ENCODE results near the gene GPS1. TPM values are rescaled to one million over a fixed set of nuclear protein-coding genes. Genes with fewer than 3 reads are reported as not detected.

Gene GPS1
- total and polyA plus RNA-seq, 2 donors (not counting 1 experiment from before 2014, with no cell fraction given) = 80.5 to 124 TPM

DNA sequence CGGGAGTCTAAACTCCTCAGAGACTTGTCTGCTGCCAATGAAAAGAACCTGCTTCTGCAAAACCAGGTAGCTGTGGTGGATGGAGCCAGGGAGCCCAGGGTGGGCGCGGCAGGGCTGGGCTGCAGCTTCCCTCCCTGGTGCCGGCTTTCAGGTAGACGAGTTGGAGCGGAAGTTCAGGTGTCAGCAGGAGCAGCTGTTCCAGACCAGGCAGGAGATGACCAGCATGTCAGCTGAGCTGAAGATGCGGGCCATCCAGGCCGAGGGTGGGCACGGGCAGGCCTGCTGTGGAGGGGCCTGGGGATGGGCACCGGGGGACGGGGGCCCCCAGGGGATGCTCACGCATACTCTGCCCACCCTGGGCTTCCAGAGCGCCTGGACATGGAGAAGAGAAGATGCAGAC lies 23.5 kb upstream of the GPS1 start:
- H3K9me3 ChIP-seq (ENCODE audit: control extremely low read depth in 1 of 3, control insufficient read depth in 2 of 3, insufficient read depth in 1 of 3, low read length in 2 of 3) = peaks cover 0 to 10% (median 0%) of the 10 kb centered on the region in 3 donors
- intact Hi-C loops (cut with micrococcal nuclease) = no loop called here
- TF ChIP-seq, protein P1, sequence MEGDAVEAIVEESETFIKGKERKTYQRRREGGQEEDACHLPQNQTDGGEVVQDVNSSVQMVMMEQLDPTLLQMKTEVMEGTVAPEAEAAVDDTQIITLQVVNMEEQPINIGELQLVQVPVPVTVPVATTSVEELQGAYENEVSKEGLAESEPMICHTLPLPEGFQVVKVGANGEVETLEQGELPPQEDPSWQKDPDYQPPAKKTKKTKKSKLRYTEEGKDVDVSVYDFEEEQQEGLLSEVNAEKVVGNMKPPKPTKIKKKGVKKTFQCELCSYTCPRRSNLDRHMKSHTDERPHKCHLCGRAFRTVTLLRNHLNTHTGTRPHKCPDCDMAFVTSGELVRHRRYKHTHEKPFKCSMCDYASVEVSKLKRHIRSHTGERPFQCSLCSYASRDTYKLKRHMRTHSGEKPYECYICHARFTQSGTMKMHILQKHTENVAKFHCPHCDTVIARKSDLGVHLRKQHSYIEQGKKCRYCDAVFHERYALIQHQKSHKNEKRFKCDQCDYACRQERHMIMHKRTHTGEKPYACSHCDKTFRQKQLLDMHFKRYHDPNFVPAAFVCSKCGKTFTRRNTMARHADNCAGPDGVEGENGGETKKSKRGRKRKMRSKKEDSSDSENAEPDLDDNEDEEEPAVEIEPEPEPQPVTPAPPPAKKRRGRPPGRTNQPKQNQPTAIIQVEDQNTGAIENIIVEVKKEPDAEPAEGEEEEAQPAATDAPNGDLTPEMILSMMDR (IDR thresholded peaks at IDR 0.05) = no peak
- no peak for TF ChIP-seq EZH2 (IDR thresholded peaks at IDR 0.05; ENCODE audit: borderline replicate concordance, insufficient read depth, low read depth, low read length, poor library complexity, severe bottlenecking)
- H3K79me2 ChIP-seq (ENCODE audit: control insufficient read depth, insufficient read depth, low read length) = peaks cover 13% of the 10 kb centered on the region
- no peak overlapping the region for H2AFZ ChIP-seq (ENCODE audit: insufficient read depth, low read depth, low read length, poor library complexity, severe bottlenecking)
- Mint-ChIP-seq H3K4me3 (no peak overlapping the region), H3K27me3 (no peaks in the 10 kb centered on the region), H3K9me3 (ENCODE audit: insufficient read depth) (no peaks in the 10 kb centered on the region), H3K27ac (no peak overlapping the region), H3K4me1 (peaks cover 16% of the 10 kb centered on the region)
- no peak for ATAC-seq (ENCODE audit: low read depth)
- DNase-seq = no peak
- H3K4me1 ChIP-seq (ENCODE audit: control insufficient read depth in 2 of 2, insufficient read depth in 2 of 2, low read length in 2 of 2) = peaks cover 22 to 31% of the 10 kb centered on the region in 2 donors
- H3K4me2 ChIP-seq (replicated peaks; ENCODE audit: low read depth, low read length, poor library complexity, severe bottlenecking) = no peak overlapping the region
- H4K20me1 ChIP-seq (ENCODE audit: control insufficient read depth, insufficient read depth, low read length, poor library complexity, severe bottlenecking) = peaks cover 31% of the 10 kb centered on the region
- ChIA-PET CTCF (interaction anchor here (1.3 kb wide), 1 partner anchor 10 kb away, joined by 3 read pairs; the partner anchor contains the start of gene DCXR), POLR2A (interaction anchor here (0.6 to 1.5 kb wide), 2 partner anchors 9 to 84 kb away, joined by 3 to 4 read pairs; partner anchors contain the start of gene DCXR)
- H3K36me3 ChIP-seq (replicated peaks in 1 of 2; ENCODE audit: control extremely low read depth in 1 of 2, control insufficient read depth in 1 of 2, extremely low read depth in 1 of 2, insufficient read depth in 2 of 2, low read length in 1 of 2) = no peaks in the 10 kb centered on the region
- H3K4me3 ChIP-seq (ENCODE audit: control extremely low read depth in 1 of 5, extremely low read depth in 1 of 5, insufficient read depth in 1 of 5, low read depth in 2 of 5, low read length in 4 of 5) = no peak overlapping the region
- WGBS (ENCODE audit: insufficient coverage) = 98% methylated on average over 13 of the region's 13 CpGs
- no peak overlapping the region for H3K9ac ChIP-seq (ENCODE audit: low read length)
- no peak overlapping the region for H3K27ac ChIP-seq (ENCODE audit: low read length in 2 of 2)
- H3K27me3 ChIP-seq (replicated peaks in 1 of 4; ENCODE audit: control extremely low read depth in 1 of 4, control insufficient read depth in 3 of 4, insufficient read depth in 4 of 4, low read length in 3 of 4) = peaks cover 0 to 46% (median 3%) of the 10 kb centered on the region in 4 experiments

DNA sequence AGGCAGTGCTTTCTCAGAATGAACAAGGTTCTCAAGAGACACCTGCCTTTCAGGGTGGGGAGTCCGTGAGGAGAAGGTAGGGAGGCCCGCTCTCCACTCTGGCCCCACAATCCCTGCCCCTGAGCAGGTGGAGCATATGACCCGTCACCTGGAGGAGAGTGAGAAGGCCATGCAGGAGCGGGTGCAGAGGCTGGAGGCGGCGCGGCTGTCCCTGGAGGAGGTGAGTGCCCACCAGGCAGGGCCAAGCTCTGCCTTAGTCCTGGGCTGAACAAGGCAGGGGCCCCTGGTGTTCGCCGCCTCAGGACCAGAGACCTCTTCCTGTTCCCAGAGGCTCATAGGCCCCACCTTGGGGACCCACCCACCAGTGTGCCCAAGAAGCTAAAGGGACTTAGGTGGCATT lies 22.7 kb upstream of the GPS1 start:
- CTCF ChIA-PET = interaction anchor here (1.3 to 3.0 kb wide), 2 partner anchors 9 to 126 kb away, joined by 3 to 41 read pairs; partner anchors contain the start of gene DCXR
- H3K9me3 ChIP-seq (ENCODE audit: control extremely low read depth in 1 of 3, control insufficient read depth in 2 of 3, insufficient read depth in 1 of 3, low read length in 2 of 3) = peaks cover 0 to 10% (median 0%) of the 10 kb centered on the region in 3 donors
- POLR2A ChIA-PET = interaction anchor here (1.5 kb wide), 1 partner anchor 9 kb away, joined by 4 read pairs; the partner anchor contains the start of gene DCXR
- peaks cover 11% of the 10 kb centered on the region for H3K79me2 ChIP-seq (ENCODE audit: control insufficient read depth, insufficient read depth, low read length)
- H3K4me3 ChIP-seq (ENCODE audit: control extremely low read depth in 1 of 5, extremely low read depth in 1 of 5, insufficient read depth in 1 of 5, low read depth in 2 of 5, low read length in 4 of 5) = no peak overlapping the region
- Mint-ChIP-seq H3K4me1 (peaks cover 12% of the 10 kb centered on the region), H3K4me3 (peak overlapping the region; percentile 62), H3K27me3 (no peaks in the 10 kb centered on the region), H3K9me3 (ENCODE audit: insufficient read depth) (no peaks in the 10 kb centered on the region), H3K27ac (no peak overlapping the region)
- intact Hi-C loops (cut with micrococcal nuclease) = no loop called here
- H2AFZ ChIP-seq (ENCODE audit: insufficient read depth, low read depth, low read length, poor library complexity, severe bottlenecking) = no peak overlapping the region
- no peak for TF ChIP-seq EZH2 (IDR thresholded peaks at IDR 0.05; ENCODE audit: borderline replicate concordance, insufficient read depth, low read depth, low read length, poor library complexity, severe bottlenecking)
- TF ChIP-seq, protein P1 (IDR thresholded peaks at IDR 0.05) = no peak
- no peak overlapping the region for H3K9ac ChIP-seq (ENCODE audit: low read length)
- H3K4me1 ChIP-seq (ENCODE audit: control insufficient read depth in 2 of 2, insufficient read depth in 2 of 2, low read length in 2 of 2) = peaks cover 18 to 25% of the 10 kb centered on the region in 2 donors
- no peak for DNase-seq
- H3K27ac ChIP-seq (ENCODE audit: low read length in 2 of 2) = no peak overlapping the region
- WGBS (ENCODE audit: insufficient coverage) = 97% methylated on average over 7 of the region's 9 CpGs
- peaks cover 0 to 44% (median 3%) of the 10 kb centered on the region in 4 experiments for H3K27me3 ChIP-seq (replicated peaks in 1 of 4; ENCODE audit: control extremely low read depth in 1 of 4, control insufficient read depth in 3 of 4, insufficient read depth in 4 of 4, low read length in 3 of 4)
- peak overlapping the region; percentile 97 for H3K4me2 ChIP-seq (replicated peaks; ENCODE audit: low read depth, low read length, poor library complexity, severe bottlenecking)
- H3K36me3 ChIP-seq (replicated peaks in 1 of 2; ENCODE audit: control extremely low read depth in 1 of 2, control insufficient read depth in 1 of 2, extremely low read depth in 1 of 2, insufficient read depth in 2 of 2, low read length in 1 of 2) = no peaks in the 10 kb centered on the region
- peaks cover 31% of the 10 kb centered on the region for H4K20me1 ChIP-seq (ENCODE audit: control insufficient read depth, insufficient read depth, low read length, poor library complexity, severe bottlenecking)
- ATAC-seq (ENCODE audit: low read depth) = no peak
